ENCODE results near the gene CTPS2.

CTPS2 gene

DNA sequence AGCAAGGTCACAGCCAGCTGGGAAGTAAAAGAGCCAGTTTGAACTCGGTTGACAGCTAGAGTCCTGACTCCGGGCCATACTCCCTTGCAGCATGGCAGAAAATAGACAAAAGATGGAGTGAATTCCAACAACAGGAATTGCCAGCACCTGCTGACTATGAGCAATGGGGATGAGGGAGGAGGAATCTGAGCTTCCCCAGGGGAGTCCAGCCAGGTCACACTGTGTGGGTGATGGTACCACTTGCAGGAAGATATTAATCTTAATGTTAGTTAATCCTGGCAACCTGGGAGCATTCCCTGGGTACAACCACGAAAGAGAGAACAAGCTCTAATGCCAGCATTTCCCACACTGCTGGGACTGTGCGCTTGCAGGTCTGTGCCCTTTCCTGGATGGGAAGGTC, 110.6 kb downstream of the CTPS2 start:
- no peak for DNase-seq (ENCODE audit: low read depth)
- H3K4me3 ChIP-seq (ENCODE audit: control insufficient read depth, low read depth, low read length) = no peak overlapping the region
- TF ChIP-seq, protein P1, sequence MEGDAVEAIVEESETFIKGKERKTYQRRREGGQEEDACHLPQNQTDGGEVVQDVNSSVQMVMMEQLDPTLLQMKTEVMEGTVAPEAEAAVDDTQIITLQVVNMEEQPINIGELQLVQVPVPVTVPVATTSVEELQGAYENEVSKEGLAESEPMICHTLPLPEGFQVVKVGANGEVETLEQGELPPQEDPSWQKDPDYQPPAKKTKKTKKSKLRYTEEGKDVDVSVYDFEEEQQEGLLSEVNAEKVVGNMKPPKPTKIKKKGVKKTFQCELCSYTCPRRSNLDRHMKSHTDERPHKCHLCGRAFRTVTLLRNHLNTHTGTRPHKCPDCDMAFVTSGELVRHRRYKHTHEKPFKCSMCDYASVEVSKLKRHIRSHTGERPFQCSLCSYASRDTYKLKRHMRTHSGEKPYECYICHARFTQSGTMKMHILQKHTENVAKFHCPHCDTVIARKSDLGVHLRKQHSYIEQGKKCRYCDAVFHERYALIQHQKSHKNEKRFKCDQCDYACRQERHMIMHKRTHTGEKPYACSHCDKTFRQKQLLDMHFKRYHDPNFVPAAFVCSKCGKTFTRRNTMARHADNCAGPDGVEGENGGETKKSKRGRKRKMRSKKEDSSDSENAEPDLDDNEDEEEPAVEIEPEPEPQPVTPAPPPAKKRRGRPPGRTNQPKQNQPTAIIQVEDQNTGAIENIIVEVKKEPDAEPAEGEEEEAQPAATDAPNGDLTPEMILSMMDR (conservative IDR thresholded peaks at IDR 0.05; ENCODE audit: control insufficient read depth, insufficient read depth, low read depth, low read length) = no peak

DNA sequence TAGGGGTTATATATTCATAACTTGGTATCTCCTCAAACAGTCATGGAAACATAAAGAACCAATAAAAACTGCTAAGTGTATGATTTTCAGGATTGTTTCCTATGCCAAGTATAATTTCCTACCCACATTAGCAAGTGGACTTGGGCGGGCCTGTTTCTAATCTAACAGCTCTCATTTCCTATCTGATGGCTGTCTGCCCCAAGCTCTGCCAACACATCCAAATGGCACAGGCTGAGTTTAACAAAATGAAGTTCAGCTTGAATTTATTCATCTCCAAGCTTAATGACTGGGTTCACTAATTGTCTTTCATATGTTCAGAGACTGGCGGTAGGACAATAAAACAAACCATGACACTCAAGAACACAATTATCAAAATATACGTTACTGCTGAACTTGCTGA, 118.0 kb downstream of the CTPS2 start:
- no peak overlapping the region for H3K4me3 ChIP-seq (ENCODE audit: control insufficient read depth, low read depth, low read length)
- TF ChIP-seq, protein P1 (conservative IDR thresholded peaks at IDR 0.05; ENCODE audit: control insufficient read depth, insufficient read depth, low read depth, low read length) = no peak
- no peak for DNase-seq (ENCODE audit: low read depth)

DNA sequence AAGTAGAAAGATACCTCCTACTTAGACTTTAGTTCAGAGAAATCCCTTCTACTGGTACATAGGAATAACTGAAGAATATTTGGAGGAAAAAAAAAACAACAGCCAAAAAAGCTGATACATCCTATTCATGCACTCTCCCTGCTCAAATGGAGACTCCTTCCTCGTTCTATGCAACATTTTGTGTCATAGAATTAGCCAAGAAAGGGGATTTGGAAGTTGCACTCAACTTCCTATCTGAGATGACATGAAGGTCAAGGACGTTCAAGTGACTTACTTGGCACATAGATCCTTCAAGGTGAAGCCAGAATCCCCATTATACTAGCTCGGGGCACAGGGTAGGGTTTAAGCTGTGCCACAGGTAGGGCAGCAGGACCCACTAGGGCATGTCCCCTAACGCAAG, 118.7 kb downstream of the CTPS2 start:
- no peak overlapping the region for H3K4me3 ChIP-seq (ENCODE audit: control insufficient read depth, low read depth, low read length)
- DNase-seq (ENCODE audit: low read depth) = no peak
- TF ChIP-seq, protein P1 (conservative IDR thresholded peaks at IDR 0.05; ENCODE audit: control insufficient read depth, insufficient read depth, low read depth, low read length) = no peak

DNA sequence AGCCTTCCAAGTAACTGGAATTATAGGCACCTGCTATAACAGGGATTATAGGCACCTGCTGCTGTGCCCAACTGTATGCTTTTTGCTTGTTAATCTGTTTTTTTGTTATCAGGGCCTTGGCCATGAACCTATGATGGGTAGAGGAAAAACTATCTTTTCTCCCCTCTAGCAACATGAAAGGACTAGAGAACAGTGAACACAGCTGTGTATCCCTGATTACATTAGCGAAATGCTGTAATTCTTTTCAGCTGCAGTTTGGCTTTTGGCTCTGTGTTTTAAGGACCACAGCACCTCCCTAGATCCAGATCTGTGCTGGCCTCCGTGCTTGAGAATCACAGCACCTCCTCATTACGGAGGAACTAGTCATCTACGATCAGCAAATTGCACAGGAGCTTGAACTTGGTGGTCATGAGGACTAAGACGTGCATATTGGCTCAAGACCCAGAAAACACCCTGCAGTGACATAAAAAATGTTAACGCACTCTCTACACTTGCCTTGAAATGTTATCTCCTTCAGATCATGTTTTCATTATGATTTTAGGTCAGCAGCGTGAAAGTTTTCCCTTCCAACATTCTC, 120.2 kb downstream of the CTPS2 start:
- no peak for DNase-seq (ENCODE audit: low read depth)

DNA sequence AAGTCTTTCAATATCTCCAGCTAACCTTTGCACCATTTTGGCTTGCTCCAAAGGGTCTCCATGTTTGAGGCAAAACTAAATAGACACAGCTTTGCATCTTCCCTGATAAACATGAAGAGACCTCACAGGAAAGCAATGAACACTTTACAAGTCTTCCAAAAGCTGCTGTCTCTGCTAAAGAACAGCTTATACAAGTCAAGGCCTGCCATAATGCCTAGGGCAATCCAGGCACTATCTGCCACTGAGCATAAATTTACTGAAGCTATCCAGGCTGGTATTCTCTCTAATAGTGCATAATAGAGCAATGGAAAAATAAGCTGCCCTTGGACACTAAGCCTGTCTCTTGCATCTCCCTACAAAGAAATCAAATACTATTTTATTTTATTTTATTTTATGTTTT, 122.6 kb downstream of the CTPS2 start:
- H3K4me3 ChIP-seq (ENCODE audit: control insufficient read depth, low read depth, low read length) = no peak overlapping the region
- TF ChIP-seq, protein P1 (conservative IDR thresholded peaks at IDR 0.05; ENCODE audit: control insufficient read depth, insufficient read depth, low read depth, low read length) = no peak
- DNase-seq (ENCODE audit: low read depth) = no peak

More for the DNA sequence above, 120.2 kb downstream of the CTPS2 start:
- no peak overlapping the region for H3K4me3 ChIP-seq (ENCODE audit: control insufficient read depth, low read depth, low read length)
- TF ChIP-seq, protein P1 (conservative IDR thresholded peaks at IDR 0.05; ENCODE audit: control insufficient read depth, insufficient read depth, low read depth, low read length) = no peak

DNA sequence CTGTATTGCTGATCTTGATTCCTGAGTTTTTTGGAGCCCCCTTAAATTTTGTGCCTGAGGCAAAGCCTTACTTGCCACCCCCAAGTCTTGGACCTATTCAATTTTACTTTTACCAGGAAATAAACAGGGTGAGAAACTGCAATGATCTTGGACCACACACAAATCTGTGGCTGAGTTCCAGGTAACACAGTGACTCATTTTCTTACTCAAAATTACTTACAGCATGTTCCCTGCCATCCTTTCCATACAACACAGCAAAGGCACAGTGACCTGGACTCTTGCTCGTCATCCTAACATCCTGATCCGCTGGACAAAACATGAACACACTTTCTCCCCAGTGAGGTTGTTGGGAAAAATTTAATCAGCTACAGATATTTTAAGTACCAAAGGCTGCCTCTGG, 123.3 kb downstream of the CTPS2 start:
- TF ChIP-seq, protein P1 (conservative IDR thresholded peaks at IDR 0.05; ENCODE audit: control insufficient read depth, insufficient read depth, low read depth, low read length) = no peak
- peak; percentile 91 for DNase-seq (ENCODE audit: low read depth)
- H3K4me3 ChIP-seq (ENCODE audit: control insufficient read depth, low read depth, low read length) = no peak overlapping the region

DNA sequence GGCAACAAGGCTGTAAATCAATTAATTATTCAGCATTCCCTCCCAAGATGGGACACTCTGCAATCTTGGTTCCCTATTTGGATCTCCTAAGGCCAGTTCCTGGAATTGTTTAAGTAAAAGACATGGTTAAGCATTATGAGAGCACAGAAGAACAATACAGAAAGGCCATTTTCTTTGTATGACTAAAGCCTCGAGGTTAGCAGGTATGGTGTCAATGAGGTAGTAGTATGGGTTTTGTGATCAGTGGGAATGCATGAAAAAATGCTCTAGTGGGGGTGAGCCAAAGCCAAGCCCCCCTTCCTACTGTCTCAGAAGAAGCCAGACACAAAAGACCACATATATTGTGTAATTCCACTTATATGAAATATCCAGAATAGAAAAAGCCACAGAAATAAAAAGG, 124.2 kb downstream of the CTPS2 start:
- no peak overlapping the region for H3K4me3 ChIP-seq (ENCODE audit: control insufficient read depth, low read depth, low read length)
- TF ChIP-seq, protein P1 (conservative IDR thresholded peaks at IDR 0.05; ENCODE audit: control insufficient read depth, insufficient read depth, low read depth, low read length) = no peak
- DNase-seq (ENCODE audit: low read depth) = no peak
